LoVo (cell line): ENCODE data around the gene MCAM.

Experiments
- DNase-seq: peaks from one replicate; pipeline ENCODE4 v3.0.0-alpha.2; 2016; ENCODE audit warnings: low spot score

The MCAM gene

DNA sequence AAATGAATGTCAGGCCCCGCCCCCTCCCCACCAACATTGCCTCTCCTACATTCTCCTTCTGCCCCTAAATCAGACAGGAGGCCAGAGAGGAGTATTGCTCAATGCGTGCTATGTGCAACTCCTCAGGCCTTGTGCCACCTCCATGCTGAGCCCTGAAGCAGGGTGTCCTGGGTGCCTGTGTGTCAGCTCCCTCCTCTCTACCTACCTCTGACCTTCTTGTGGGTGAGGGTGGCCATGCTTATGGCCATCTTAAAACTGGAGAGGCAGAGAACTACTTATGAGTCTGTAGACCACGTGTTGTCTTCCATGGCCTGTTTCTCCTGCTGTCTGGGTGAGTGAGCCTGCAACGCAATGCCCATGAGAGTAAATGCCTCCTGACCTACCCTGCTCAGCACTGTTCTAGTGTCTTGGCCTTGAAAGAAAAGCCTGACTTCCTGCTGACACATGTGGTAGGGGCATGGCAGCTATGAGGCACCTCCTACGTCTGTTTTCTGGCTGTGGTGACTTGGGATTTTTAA lies 10.5 kb downstream of the MCAM start:
- DNase-seq = no peak

DNA sequence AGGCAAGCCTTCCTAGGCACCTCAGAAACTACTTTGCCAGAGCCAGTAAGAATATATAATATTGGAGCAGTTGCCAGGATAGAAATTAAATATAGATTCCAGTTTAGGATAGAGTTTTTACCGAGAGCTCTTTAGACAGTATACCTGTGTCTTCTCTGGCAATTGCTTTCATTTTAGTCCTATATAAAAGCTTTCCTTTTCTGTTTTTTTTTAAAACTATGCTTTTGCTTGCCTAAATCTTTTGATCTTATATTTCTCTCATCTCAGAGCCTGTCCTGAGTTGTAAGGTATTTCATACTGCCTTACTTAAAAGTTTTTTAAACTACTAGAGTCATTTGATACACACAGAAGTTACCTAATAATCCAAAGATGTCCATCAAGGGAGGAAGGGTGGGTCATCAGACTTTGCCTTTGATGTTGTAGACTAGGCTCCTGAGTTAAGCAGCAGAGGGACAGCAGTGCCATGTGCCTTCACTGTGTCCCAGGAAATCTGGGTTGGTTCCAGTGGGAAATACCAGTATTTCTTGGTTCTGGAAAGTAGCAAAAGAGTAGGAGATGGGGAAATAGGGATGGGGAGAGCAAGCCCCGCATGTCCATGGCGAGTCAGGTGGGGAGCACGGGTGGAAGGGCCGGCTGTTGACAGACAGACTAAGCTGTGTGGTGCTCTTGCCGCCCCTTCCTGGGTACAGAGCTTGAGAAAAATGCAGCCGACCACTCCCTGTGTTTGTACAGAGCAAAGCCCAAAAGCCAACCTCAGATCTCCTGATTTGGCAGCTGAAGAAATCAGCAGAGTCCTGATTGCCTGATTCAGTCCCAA lies 11.2 kb downstream of the MCAM start:
- no peak for DNase-seq

GRCh38 chr11:119303227-119303718 lies 13.7 kb downstream of the MCAM start:
- DNase-seq = no peak

DNA sequence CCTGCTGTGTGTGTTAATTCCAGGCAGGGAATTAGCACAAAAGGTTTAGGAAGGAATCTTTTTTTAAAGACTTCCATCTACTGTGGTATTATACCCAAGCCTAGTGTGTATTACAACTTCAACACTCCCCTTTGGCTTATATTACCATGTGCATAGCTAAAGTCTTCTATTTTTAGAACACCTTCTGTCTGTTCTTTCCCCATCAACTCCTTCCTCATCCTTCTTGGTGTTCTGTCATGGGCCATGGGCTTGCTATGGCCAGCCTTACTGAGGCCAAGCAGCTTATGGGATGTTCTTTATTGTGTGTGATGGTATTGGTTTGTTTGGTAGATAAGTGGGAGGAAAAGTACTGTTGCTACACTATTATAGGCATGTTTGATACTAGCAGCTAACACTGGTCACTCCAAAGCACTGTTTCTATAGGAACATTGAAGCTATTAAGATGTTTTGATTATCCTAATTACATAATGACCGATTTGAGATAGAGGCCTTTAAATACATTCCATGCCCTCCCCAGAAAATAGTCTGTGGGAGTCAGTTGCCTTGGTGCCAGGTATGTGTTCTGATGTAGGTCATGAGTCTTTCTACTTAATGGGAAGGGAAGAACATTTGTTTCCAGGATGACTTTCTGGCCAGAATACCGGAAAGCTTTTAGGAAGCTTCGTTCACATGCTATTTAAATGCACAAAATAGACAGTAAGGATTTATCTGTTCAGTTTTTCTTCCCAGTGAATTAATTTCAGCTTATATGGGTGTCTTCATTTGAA lies 16.5 kb downstream of the MCAM start:
- no peak for DNase-seq

GRCh38 chr11:119299416-119299815 lies 17.5 kb downstream of the MCAM start:
- no peak for DNase-seq

GRCh38 chr11:119298726-119299125 lies 18.2 kb downstream of the MCAM start:
- no peak for DNase-seq

DNA sequence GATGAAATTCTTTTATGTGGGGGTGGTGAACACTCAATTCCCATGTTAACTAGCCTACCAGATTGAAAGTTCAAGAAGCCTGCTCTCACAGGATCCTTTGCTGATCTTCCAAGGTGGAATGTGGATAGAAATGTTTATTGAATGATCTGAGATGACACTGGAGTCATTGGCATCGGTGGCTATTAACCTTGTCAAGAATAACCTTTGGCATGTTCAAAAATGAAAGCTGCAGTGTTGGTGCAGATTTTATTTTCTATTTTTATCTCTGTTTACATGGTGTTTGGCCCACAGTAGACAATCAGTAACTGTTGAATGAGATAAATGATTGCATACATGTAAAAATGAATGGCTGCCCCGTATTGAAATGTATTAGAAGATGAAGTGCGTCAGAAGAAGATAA lies 19.0 kb downstream of the MCAM start:
- DNase-seq = no peak

- DNase-seq = no peak
Measured at GRCh38 chr11:119295178-119295577, 21.8 kb downstream of the MCAM start.

- no peak for DNase-seq
Measured at GRCh38 chr11:119293461-119293860, 23.5 kb downstream of the MCAM start.

- DNase-seq = no peak
Measured at GRCh38 chr11:119290894-119291497, 25.9 kb downstream of the MCAM start.

GRCh38 chr11:119288219-119288618 lies 28.7 kb downstream of the MCAM start:
- DNase-seq = no peak

- no peak for DNase-seq
Measured at GRCh38 chr11:119285431-119285830, 31.5 kb downstream of the MCAM start.

DNA sequence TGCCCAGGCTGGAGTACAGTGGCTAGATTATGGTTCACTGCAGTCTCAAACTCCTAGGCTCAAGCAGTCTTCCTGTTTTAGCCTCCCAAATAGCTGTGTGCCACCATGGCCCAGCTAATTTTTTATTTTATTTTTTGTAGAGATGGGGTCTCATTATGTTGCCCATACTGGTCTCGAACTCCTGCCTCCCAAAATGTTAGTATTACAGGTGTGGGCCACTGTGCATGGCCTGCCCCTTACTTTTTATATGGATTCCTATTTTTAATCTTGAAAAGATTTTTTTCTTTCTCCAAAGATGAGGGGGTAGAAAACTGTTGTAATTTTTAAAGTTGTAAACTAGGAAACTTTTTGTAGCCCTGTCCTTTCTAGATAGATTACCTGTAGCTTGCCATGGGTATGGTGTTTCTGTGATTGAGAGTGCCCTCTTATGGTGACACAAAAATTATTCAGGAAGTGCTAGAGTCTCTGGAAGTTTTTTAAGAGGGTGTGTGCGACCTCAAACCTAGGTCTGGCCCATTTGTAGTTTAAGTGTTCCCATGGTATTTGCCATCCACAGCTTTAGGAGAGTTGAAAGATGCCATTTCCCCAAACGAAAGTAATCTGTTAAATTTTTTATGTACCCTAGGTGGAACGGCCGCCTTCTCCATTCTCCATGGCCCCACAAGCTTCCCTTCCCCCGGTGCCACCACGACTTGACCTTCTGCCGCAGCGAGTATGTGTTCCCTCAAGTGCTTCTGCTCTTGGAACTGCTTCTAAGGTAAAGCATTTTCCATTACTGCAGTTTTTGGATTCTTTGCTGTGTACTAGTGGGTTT lies 32.4 kb downstream of the MCAM start:
- DNase-seq = peak; percentile 33

DNA sequence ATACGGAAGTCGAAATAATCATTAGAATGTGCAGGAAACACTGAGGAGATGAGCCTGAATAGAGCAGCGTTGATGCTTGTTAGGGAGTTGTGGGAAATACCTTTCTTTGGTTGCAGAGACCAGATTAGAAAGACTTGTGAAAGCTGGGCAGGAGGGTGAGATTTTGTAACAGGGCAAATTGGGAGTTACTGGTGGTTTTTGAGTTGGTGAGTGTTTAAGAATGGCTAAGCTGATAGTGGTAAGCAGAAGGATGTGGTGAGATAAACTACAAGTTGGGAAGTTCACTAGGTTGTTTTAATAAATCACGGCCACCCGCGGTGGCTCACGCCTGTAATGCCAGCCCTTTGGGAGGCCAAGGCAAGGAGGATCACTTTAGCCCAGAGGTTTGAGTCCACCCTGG lies 34.4 kb downstream of the MCAM start:
- no peak for DNase-seq

DNA sequence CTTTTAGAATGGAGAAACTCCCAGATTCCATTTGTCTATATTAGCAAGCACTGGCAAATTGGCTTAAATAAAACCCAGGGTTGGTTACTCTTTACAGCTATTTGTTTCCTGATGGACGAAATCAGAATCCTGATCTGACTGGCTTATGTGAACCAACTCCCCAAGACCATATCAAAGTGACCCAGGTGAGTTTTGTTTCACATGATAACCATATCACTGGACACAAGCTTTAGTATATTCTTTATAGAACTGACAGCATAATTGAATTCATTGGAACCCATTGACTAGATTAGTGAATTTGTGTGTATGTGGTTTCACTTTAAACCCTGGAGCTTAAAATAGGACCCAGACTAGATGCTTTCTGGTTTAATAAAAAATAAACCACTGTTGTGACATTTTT lies 39.3 kb downstream of the MCAM start:
- no peak for DNase-seq

DNA sequence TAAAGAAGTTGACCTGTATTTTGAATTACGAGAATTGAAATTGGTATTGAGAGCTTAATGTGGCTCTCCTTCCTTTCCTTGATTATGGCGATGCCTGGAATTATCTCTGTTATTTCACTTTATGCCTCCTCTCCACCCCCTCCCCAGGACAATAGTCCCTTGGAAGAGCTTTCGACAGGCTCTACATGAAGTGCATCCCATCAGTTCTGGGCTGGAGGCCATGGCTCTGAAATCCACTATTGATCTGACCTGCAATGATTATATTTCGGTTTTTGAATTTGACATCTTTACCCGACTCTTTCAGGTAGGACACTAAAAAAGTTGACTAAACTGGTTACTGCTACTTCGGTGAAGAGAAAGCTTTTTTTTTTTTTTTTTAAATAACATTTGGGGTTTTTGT lies 43.2 kb downstream of the MCAM start:
- DNase-seq = no peak

GRCh38 chr11:119267645-119268044 lies 49.3 kb downstream of the MCAM start:
- no peak for DNase-seq

GRCh38 chr11:119266517-119267255 lies 50.2 kb downstream of the MCAM start:
- no peak for DNase-seq

- no peak for DNase-seq
Measured at GRCh38 chr11:119266063-119266462, 50.9 kb downstream of the MCAM start.

DNA sequence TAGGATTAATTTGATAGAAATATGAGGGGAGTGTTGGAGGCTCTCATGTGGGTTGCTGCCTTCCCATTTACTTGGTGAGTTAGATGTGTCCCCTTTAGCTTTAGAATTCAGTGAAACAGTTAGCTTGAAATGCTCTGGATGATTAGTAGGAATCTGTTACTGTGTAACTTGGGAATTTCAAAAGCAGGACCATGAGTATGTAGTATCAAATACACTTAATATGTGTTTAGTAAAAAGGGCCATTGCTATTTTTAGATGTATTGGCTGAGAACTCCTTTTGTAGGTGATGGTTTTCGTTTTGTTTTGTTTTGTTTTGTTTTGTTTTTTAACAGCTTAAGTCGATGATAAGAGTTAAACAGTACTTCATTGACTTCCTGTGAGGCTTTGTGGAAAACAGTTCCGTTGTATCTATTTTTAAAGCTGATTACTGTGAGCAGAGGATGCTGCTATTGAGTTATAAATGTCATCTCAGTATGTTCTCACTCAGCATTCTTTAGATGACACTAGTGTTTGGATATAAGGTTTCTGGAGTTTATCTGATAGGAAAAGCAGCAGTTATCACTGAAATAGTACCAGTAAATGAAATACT lies 53.5 kb downstream of the MCAM start:
- DNase-seq = no peak
